ENCODE measurements around the gene UHMK1. TPM values are rescaled to one million over a fixed set of nuclear protein-coding genes. Genes with fewer than 3 reads are reported as not detected.
A peak's percentile ranks its signal among the peaks of the same experiment; 100 is the strongest.

Gene UHMK1
- total and polyA plus RNA-seq, 2 donors (not counting 1 experiment from before 2014, with no cell fraction given): 39.1 to 79.1 TPM

GRCh38 chr1:162562470-162562828, 64.8 kb downstream of the UHMK1 start:
- peaks cover 4% of the 10 kb centered on the region for H3K36me3 ChIP-seq (ENCODE audit: control insufficient read depth, insufficient read depth, low read length)
- peaks cover 5% of the 10 kb centered on the region for H3K4me1 ChIP-seq (ENCODE audit: control insufficient read depth, extremely low read depth, insufficient read depth, low read length)
- H3K9ac ChIP-seq (ENCODE audit: insufficient read depth, low read length): peak overlapping the region; percentile 36
- H2AFZ ChIP-seq (ENCODE audit: low read length): no peak overlapping the region
- peak overlapping the region; percentile 88 for H3K27ac ChIP-seq (ENCODE audit: insufficient read depth, low read length)
- TF ChIP-seq CTCF (conservative IDR thresholded peaks at IDR 0.05 in 1 of 2, IDR thresholded peaks at IDR 0.05 in 1 of 2; ENCODE audit: low read depth in 1 of 2, low read length in 2 of 2) (no peak), EZH2 (IDR thresholded peaks at IDR 0.05; ENCODE audit: low read length, missing control alignments) (no peak)
- no peaks in the 10 kb centered on the region for H3K27me3 ChIP-seq (ENCODE audit: control insufficient read depth, insufficient read depth, low read length)
- H3K4me2 ChIP-seq (ENCODE audit: extremely low read depth, insufficient read depth, low read length): peak overlapping the region; percentile 85
- DNase-seq (ENCODE audit: low read depth in 2 of 2): peak; percentile 67 to 73
- H4K20me1 ChIP-seq (ENCODE audit: control insufficient read depth, extremely low read depth, insufficient read depth, low read length): no peaks in the 10 kb centered on the region
- peak overlapping the region; percentile 60 to 94 (median 79) for H3K4me3 ChIP-seq (replicated peaks in 1 of 4; ENCODE audit: control extremely low read depth in 1 of 4, insufficient read depth in 1 of 4, low read depth in 3 of 4, low read length in 4 of 4)
- H3K9me3 ChIP-seq (ENCODE audit: control insufficient read depth, insufficient read depth, low read depth, low read length): no peaks in the 10 kb centered on the region
- peaks cover 58% of the 10 kb centered on the region for H3K79me2 ChIP-seq (ENCODE audit: control insufficient read depth, insufficient read depth, low read length)

GRCh38 chr1:162564762-162565218, 67.2 kb downstream of the UHMK1 start:
- peaks cover 4% of the 10 kb centered on the region for H3K36me3 ChIP-seq (ENCODE audit: control insufficient read depth, insufficient read depth, low read length)
- no peaks in the 10 kb centered on the region for H3K27me3 ChIP-seq (ENCODE audit: control insufficient read depth, insufficient read depth, low read length)
- H3K4me3 ChIP-seq (replicated peaks in 1 of 4; ENCODE audit: control extremely low read depth in 1 of 4, insufficient read depth in 1 of 4, low read depth in 3 of 4, low read length in 4 of 4): peak overlapping the region in 1 of 4 experiments; percentile 24
- DNase-seq (ENCODE audit: low read depth in 2 of 2): peak in 1 of 2 donors; percentile 29
- H3K27ac ChIP-seq (ENCODE audit: insufficient read depth, low read length): no peak overlapping the region
- TF ChIP-seq CTCF (conservative IDR thresholded peaks at IDR 0.05 in 1 of 2, IDR thresholded peaks at IDR 0.05 in 1 of 2; ENCODE audit: low read depth in 1 of 2, low read length in 2 of 2): no peak
- TF ChIP-seq EZH2 (IDR thresholded peaks at IDR 0.05; ENCODE audit: low read length, missing control alignments): no peak
- H3K9ac ChIP-seq (ENCODE audit: insufficient read depth, low read length): no peak overlapping the region
- no peaks in the 10 kb centered on the region for H4K20me1 ChIP-seq (ENCODE audit: control insufficient read depth, extremely low read depth, insufficient read depth, low read length)
- H3K9me3 ChIP-seq (ENCODE audit: control insufficient read depth, insufficient read depth, low read depth, low read length): no peaks in the 10 kb centered on the region
- H2AFZ ChIP-seq (ENCODE audit: low read length): no peak overlapping the region
- H3K4me2 ChIP-seq (ENCODE audit: extremely low read depth, insufficient read depth, low read length): peak overlapping the region; percentile 56
- H3K79me2 ChIP-seq (ENCODE audit: control insufficient read depth, insufficient read depth, low read length): peaks cover 80% of the 10 kb centered on the region
- peaks cover 5% of the 10 kb centered on the region for H3K4me1 ChIP-seq (ENCODE audit: control insufficient read depth, extremely low read depth, insufficient read depth, low read length)

- Histone ChIP-seq H3K9ac (ENCODE audit: insufficient read depth, low read length) (no peak overlapping the region), H3K36me3 (ENCODE audit: control insufficient read depth, insufficient read depth, low read length) (peaks cover 4% of the 10 kb centered on the region), H3K9me3 (ENCODE audit: control insufficient read depth, insufficient read depth, low read depth, low read length) (no peaks in the 10 kb centered on the region), H3K27me3 (ENCODE audit: control insufficient read depth, insufficient read depth, low read length) (no peaks in the 10 kb centered on the region), H2AFZ (ENCODE audit: low read length) (no peak overlapping the region), H3K4me2 (ENCODE audit: extremely low read depth, insufficient read depth, low read length) (no peak overlapping the region), H4K20me1 (ENCODE audit: control insufficient read depth, extremely low read depth, insufficient read depth, low read length) (no peaks in the 10 kb centered on the region), H3K4me3 (replicated peaks in 1 of 4; ENCODE audit: control extremely low read depth in 1 of 4, insufficient read depth in 1 of 4, low read depth in 3 of 4, low read length in 4 of 4) (no peak overlapping the region), H3K4me1 (ENCODE audit: control insufficient read depth, extremely low read depth, insufficient read depth, low read length) (peaks cover 3% of the 10 kb centered on the region), H3K79me2 (ENCODE audit: control insufficient read depth, insufficient read depth, low read length) (peaks cover 85% of the 10 kb centered on the region), H3K27ac (ENCODE audit: insufficient read depth, low read length) (no peak overlapping the region)
- no peak for DNase-seq (ENCODE audit: low read depth in 2 of 2)
- TF ChIP-seq EZH2 (IDR thresholded peaks at IDR 0.05; ENCODE audit: low read length, missing control alignments): no peak
- TF ChIP-seq CTCF (conservative IDR thresholded peaks at IDR 0.05 in 1 of 2, IDR thresholded peaks at IDR 0.05 in 1 of 2; ENCODE audit: low read depth in 1 of 2, low read length in 2 of 2): no peak
These were observed 67.8 kb downstream of the UHMK1 start for GRCh38 chr1:162565460-162565859.

All from fibroblast of lung (primary cell).